HEK293T (cell line): ENCODE results near the gene CCR1.

Experiments
- CTCF ChIA-PET: fragments of 350-600 bp; formaldehyde crosslinking; extraction: SDS; loops from one replicate; lab custom pipeline; 2021; ENCODE audit warnings: antibody characterized with exemption, inconsistent platforms; lab: Yijun Ruan, JAX
- POLR2A ChIA-PET: fragments of 350-600 bp; formaldehyde crosslinking; extraction: SDS; loops from one replicate; lab custom pipeline; 2020; ENCODE audit warnings: antibody characterized with exemption, inconsistent platforms; lab: Yijun Ruan, JAX
- DNase-seq: peaks from one replicate; pipeline ENCODE4 v3.0.0; 2012; ENCODE audit warnings: mixed read lengths; ENCODE audit errors: extremely low spot score
- ARNT ChIP-seq: fragments of 450-650 bp; IDR thresholded peaks from 2 replicates; pipeline ENCODE4 v1.6.1; 2017; ENCODE audit warnings: mild to moderate bottlenecking
- BHLHE40 ChIP-seq: fragments of 450-650 bp; IDR thresholded peaks from 2 replicates; pipeline ENCODE4 v1.6.1; 2016; ENCODE audit warnings: mild to moderate bottlenecking, moderate library complexity, borderline replicate concordance
- CTBP1 ChIP-seq: fragments of 450-650 bp; IDR thresholded peaks from 2 replicates; pipeline ENCODE4 v1.6.1; 2016; ENCODE audit warnings: borderline replicate concordance
- ELF4 ChIP-seq: fragments of 450-650 bp; IDR thresholded peaks from 2 replicates; pipeline ENCODE4 v1.6.1; 2017; ENCODE audit warnings: antibody characterized with exemption
- FOXA1 ChIP-seq: fragments of 450-650 bp; IDR thresholded peaks from 2 replicates; pipeline ENCODE4 v1.6.1; 2016; ENCODE audit warnings: mild to moderate bottlenecking
- FOXK2 ChIP-seq: fragments of 450-650 bp; IDR thresholded peaks from 2 replicates; pipeline ENCODE4 v1.6.1; 2016; ENCODE audit warnings: mild to moderate bottlenecking
- FOXM1 ChIP-seq: fragments of 450-650 bp; IDR thresholded peaks from 2 replicates; pipeline ENCODE4 v1.6.1; 2017; ENCODE audit warnings: mild to moderate bottlenecking, borderline replicate concordance
- HDGF ChIP-seq: fragments of 450-650 bp; IDR thresholded peaks from 2 replicates; pipeline ENCODE4 v1.6.1; 2017; ENCODE audit warnings: antibody characterized with exemption, borderline replicate concordance
- L3MBTL2 ChIP-seq: fragments of 450-650 bp; conservative IDR thresholded peaks from 2 replicates; pipeline ENCODE4 v1.6.1; 2016; ENCODE audit warnings: mild to moderate bottlenecking
- LEF1 ChIP-seq: fragments of 450-650 bp; IDR thresholded peaks from 2 replicates; pipeline ENCODE4 v1.6.1; 2017; ENCODE audit warnings: mild to moderate bottlenecking, borderline replicate concordance
- NFRKB ChIP-seq: fragments of 450-650 bp; IDR thresholded peaks from 2 replicates; pipeline ENCODE4 v1.6.1; 2016; ENCODE audit warnings: mild to moderate bottlenecking, moderate library complexity
- PKNOX1 ChIP-seq: fragments of 450-650 bp; IDR thresholded peaks from 2 replicates; pipeline ENCODE4 v1.6.1; 2016
- SP1 ChIP-seq: fragments of 450-650 bp; IDR thresholded peaks from 2 replicates; pipeline ENCODE4 v1.6.1; 2017
- SUZ12 ChIP-seq: fragments of 450-650 bp; IDR thresholded peaks from 2 replicates; pipeline ENCODE4 v1.6.1; 2016; ENCODE audit warnings: mild to moderate bottlenecking
- TARDBP ChIP-seq: fragments of 450-650 bp; IDR thresholded peaks from 2 replicates; pipeline ENCODE4 v1.6.1; 2016
- ZNF384 ChIP-seq: fragments of 450-650 bp; IDR thresholded peaks from 2 replicates; pipeline ENCODE4 v1.6.1; 2016

Gene CCR1

GRCh38 chr3:46208167-46208704 lies at the start of gene CCR1:
CCR1 (minus strand) TSS chr3:46208313; CDS start chr3:46204313, 4,000 bp downstream.
- ChIA-PET POLR2A (no interaction called here), CTCF (interaction anchor here (0.6 kb wide), 1 partner anchor 103 kb away, joined by 3 read pairs; no protein-coding TSS in a partner anchor)
- no peak for TF ChIP-seq HDGF
- no peak for TF ChIP-seq L3MBTL2
- no peak for TF ChIP-seq LEF1
- TF ChIP-seq ELF4 = no peak
- no peak for TF ChIP-seq SUZ12
- no peak for TF ChIP-seq ARNT
- no peak for TF ChIP-seq TARDBP
- TF ChIP-seq FOXK2 = no peak
- no peak for TF ChIP-seq FOXM1
- no peak for TF ChIP-seq SP1
- TF ChIP-seq CTBP1 = no peak
- TF ChIP-seq BHLHE40 = no peak
- no peak for TF ChIP-seq FOXA1
- no peak for TF ChIP-seq ZNF384
- peak; percentile 38 for DNase-seq

GRCh38 chr3:46252980-46253379 lies 44.9 kb upstream of the CCR1 start:
- TF ChIP-seq ZNF384 (no peak), ARNT (no peak), L3MBTL2 (no peak), BHLHE40 (no peak), FOXM1 (no peak), SUZ12 (no peak), LEF1 (no peak), NFRKB (no peak), FOXA1 (no peak), FOXK2 (no peak)
- ChIA-PET CTCF (no interaction called here), POLR2A (no interaction called here)
- DNase-seq = no peak

- DNase-seq = no peak
- no peak for TF ChIP-seq LEF1
- no peak for TF ChIP-seq NFRKB
- ChIA-PET POLR2A (no interaction called here), CTCF (no interaction called here)
Observed at GRCh38 chr3:46245146-46245545, 37.0 kb upstream of the CCR1 start.

DNA sequence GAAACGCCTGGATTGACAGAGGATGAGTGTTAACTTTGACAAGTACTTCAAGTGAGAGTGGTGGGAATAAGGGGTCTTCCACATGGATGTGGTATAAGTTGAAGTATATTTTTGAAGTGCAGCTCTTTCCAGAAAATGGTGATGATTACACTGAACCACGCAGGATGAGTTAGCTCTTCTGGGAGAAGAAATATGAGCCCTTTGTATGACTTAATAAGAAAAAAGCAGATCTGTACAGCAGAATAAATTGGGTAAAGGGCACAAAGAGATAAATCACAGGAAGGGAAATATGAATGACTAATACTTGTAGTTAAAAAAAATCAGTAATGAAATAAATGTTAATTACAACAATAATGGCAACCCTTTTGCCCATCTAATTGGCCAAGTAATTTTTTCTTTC lies 35.4 kb upstream of the CCR1 start:
- ChIA-PET CTCF (no interaction called here), POLR2A (no interaction called here)
- TF ChIP-seq FOXK2 = no peak
- no peak for TF ChIP-seq SUZ12
- TF ChIP-seq ZNF384 = no peak
- no peak for TF ChIP-seq LEF1
- no peak for TF ChIP-seq ARNT
- TF ChIP-seq HDGF = no peak
- no peak for TF ChIP-seq SP1
- TF ChIP-seq CTBP1 = no peak
- TF ChIP-seq PKNOX1 = no peak
- TF ChIP-seq TARDBP = no peak
- TF ChIP-seq FOXM1 = no peak
- TF ChIP-seq FOXA1 = no peak
- TF ChIP-seq ELF4 = no peak
- TF ChIP-seq BHLHE40 = no peak
- TF ChIP-seq L3MBTL2 = no peak
- no peak for TF ChIP-seq NFRKB
- no peak for DNase-seq

DNA sequence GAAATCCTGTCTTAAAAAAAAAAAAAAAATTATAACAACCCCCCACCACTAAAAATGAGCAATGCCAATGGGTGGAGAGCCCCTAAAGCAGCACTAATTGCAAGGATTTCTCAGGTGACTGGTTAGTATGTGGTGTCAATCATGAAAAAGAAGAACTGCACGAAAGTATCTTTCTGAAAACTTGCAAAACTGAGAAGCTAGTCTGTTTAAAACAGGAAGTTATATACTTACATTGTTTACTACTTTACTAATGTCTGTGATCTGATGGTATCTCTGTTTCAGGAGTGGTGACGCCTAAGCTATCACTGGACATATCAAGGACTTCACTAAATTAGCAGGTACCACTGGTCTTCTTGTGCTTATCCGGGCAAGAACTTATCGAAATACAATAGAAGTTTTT lies 34.0 kb upstream of the CCR1 start, which contains the start of gene CCR3:
Gene CCR3, plus strand, starts transcription at position 341 of the 400 bp plus-strand sequence. CDS start 22,699 bp downstream, outside the sequence.
- TF ChIP-seq FOXM1 = no peak
- TF ChIP-seq ARNT = no peak
- no peak for TF ChIP-seq ELF4
- no peak for TF ChIP-seq SUZ12
- TF ChIP-seq SP1 = no peak
- TF ChIP-seq FOXA1 = no peak
- no peak for TF ChIP-seq CTBP1
- no peak for TF ChIP-seq NFRKB
- no peak for TF ChIP-seq PKNOX1
- no peak for TF ChIP-seq BHLHE40
- TF ChIP-seq FOXK2 = no peak
- no peak for TF ChIP-seq TARDBP
- no peak for TF ChIP-seq L3MBTL2
- TF ChIP-seq HDGF = no peak
- TF ChIP-seq LEF1 = no peak
- no peak for TF ChIP-seq ZNF384
- POLR2A ChIA-PET = no interaction called here
- DNase-seq = no peak
- CTCF ChIA-PET = no interaction called here

DNA sequence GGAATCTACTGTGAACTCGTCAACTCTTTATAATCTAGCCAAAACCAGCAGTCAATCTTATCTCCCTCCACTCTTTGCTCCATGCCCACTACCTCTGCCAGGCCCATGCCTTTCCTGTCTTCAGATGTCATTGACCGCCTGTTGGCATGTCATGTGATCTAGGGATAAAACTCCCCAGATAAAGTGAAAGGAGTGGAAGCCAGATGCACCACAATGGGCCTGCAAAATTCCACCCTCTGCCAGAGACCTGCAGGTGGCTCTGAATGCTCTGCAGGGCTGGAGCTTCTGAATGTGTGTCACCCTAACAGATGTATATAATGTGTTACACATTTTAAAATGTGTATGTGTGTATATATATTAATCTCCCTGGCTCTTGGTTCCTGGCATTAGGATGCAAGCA lies 31.8 kb upstream of the CCR1 start:
- TF ChIP-seq L3MBTL2 (no peak), HDGF (no peak), TARDBP (no peak), FOXK2 (no peak), SP1 (no peak), ELF4 (no peak), ARNT (no peak), FOXM1 (no peak), BHLHE40 (no peak), PKNOX1 (no peak), ZNF384 (no peak), CTBP1 (no peak), NFRKB (no peak), LEF1 (no peak), SUZ12 (no peak), FOXA1 (no peak)

More for the DNA sequence above, 31.8 kb upstream of the CCR1 start:
- ChIA-PET POLR2A (no interaction called here), CTCF (no interaction called here)
- no peak for DNase-seq
